Testis (tissue), 2 donors: ENCODE measurements around the gene MEGF6.

Source experiments
- CTCF ChIP-seq, 3 experiments: fragments of 450-650 bp in 2 of 3; fragments of 200-600 bp in 1 of 3; sonication (generic) in 1 of 3; IDR thresholded peaks; one replicate each; pipeline ENCODE4 v1.5.1; 2016 to 2019; ENCODE audit warnings: antibody characterized with exemption in 3 of 3, mild to moderate bottlenecking in 2 of 3, moderate library complexity in 1 of 3
- POLR2A ChIP-seq: fragments of 450-650 bp; IDR thresholded peaks from one replicate; pipeline ENCODE4 v1.6.1; 2017; ENCODE audit warnings: antibody characterized with exemption, mild to moderate bottlenecking, moderate library complexity

- TF ChIP-seq POLR2A = no peak
- no peak for TF ChIP-seq CTCF (IDR thresholded peaks at IDR 0.05)
These were observed 141.3 kb downstream of the MEGF6 start for GRCh38 chr1:3469849-3470649.
